NCI-H1417 treated with DMSO at 0.1 percent for 48 hours (cell line): ENCODE measurements around the gene DCBLD1.

Experiments
- DNase-seq: peaks from one replicate; lab custom pipeline; 2025; lab: John Stamatoyannopoulos, UW

DCBLD1 gene

DNA sequence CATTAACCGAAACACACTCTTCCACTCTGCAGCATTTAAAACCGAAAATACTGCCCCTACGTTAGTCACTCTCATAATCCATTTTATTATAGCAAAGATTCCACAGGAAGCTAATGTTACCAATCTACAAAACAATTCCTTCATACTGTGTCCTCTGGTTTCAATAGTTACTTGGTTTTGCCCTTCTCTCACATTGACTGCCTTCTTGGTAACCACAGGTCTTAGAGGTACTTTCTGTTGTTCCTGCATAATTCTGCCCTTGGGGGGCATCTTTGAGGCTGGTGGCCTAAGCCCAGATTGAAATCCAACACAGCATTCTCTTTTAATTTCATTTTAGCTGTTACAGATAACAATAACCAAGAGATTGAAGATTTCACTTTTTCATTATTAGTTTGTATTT is 9.8 kb upstream of the DCBLD1 start:
- DNase-seq: no peak

GRCh38 chr6:117473401-117473800 is 9.1 kb upstream of the DCBLD1 start:
- DNase-seq: no peak

GRCh38 chr6:117477988-117478852 is 4.3 kb upstream of the DCBLD1 start:
- DNase-seq: no peak

- no peak for DNase-seq
Observed at GRCh38 chr6:117478853-117479231, 3.6 kb upstream of the DCBLD1 start.

DNA sequence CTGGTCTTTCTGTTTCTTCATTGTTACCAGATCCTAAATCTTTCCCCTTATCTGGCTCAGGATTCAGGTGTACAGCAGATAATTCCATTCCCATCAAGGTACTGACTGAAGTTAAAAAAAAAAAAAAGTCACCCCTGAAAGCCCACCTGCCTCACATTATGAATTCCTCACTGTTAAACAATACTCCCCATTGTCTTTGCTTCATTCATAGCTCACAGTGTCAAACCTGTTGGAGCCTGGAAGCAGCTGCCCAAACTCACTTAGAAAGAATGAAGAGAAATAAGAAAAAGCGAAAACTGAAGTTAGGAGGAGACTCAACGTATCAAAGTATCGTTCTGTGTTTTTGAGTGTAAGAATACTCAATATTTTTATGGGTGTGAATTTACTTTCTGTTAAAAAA is 1.8 kb upstream of the DCBLD1 start:
- DNase-seq: no peak

DNA sequence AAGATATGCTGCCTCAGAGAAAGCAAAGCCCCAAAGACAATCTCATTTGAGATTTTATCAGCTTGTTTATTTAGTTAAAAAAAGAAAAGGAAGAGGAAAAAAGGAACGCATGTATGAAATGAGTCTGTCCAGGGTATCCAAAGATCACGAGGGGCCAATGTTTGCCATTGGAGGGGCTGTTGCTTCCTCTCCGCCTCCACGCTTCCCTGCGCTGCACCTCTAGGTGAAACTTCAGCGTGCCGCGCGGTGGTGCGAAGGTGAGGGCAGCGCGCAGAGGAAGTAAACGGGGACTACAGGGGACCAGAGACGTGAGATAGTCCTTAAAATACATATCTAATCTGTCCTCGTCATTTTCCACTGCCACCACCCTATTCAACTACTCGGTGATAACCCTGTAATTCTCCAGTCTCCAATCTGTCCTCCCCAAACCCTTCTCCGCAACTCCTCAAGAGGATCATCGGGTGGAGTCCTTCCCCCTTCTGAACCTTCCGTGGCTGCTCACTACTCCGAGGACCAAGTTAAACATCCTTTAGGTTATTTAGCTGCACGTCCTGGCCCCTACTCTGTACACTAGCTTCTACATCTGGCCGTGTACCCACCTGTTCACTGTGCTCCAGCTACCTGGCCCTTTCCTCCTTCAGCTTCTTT is 1.1 kb upstream of the DCBLD1 start:
- DNase-seq: no peak

- no peak for DNase-seq
Observed at GRCh38 chr6:117481926-117482239, 591 bp upstream of the DCBLD1 start.

DNA sequence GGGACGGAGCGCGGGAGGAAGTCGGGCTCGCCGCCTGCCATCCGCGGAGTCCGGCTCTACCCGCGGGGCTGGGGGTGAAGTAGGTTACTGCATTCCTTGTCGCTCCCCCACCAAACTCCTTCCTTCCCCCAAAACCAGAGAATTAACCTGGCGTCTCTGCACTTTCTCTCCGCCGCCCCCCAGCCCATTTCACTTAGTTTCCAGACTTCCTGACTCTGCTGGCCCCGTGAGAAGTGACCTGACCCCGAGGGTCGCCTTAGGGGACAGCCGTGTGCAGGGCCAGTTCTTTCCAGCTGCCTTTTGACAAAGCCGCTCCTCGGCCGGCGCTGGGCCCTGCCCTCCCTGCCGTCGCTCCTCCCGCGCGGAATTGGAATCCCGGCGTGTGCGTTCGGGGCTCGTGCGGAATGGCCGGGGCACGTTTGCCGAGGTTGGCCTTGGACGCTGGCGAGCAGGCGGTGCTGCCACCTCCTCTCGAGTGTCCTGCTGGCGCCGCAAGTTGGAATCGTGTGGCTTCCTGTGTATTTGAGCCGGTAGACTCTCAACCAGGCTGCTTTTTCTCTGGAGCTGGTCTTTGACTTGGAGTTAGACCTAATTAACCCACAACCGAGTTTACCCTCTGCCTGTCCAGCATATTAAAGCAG is 650 bp downstream of the DCBLD1 start:
- DNase-seq: no peak

- no peak for DNase-seq
Observed at GRCh38 chr6:117483645-117484016, 1.2 kb downstream of the DCBLD1 start.

DNA sequence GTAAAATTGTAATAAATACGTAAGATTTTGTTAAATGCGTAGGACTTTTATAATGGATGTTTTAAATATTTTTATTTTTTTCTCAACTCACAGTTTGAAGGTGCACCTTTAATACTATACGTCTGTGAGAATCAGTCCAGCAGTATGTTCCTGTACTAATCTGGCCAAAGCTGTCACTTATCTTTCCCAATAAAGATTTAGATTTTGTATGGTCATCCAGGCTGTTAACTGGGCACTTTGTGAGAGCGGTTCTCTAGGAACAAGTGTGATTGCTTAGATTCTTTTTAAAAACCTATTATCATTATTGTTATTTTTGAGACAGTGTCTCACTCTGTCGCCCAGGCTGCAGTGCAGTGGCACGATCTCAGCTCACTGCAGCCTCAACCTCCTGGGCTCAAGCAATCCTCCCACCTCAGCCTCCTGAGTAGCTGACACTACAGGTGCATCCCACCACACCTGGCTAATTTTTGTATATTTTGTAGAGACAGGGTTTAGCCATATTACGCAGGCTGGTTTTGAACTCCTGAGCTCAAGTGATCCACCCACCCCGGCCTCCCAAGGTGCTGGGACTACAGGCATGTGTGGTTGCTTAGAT is 1.7 kb downstream of the DCBLD1 start:
- DNase-seq: no peak

DNA sequence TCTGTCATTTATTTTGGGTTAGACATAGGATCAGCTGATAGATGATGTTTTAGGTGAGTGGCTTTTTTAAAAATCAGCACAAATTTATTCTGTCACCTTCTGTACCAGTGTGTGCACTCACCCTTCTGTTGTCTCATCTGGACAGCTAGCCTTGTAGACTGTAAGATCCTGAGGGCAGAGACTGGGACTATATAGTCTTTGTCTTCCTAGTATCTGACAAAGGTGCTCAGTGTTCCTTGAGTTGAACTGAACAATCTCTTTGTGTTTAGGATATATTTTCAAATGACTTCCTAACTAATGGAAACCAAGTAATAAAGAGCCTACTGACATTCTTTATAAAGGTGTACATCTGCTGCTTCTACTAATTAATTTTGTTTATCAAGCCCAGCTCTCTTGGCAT is 3.0 kb downstream of the DCBLD1 start:
- DNase-seq: no peak

DNA sequence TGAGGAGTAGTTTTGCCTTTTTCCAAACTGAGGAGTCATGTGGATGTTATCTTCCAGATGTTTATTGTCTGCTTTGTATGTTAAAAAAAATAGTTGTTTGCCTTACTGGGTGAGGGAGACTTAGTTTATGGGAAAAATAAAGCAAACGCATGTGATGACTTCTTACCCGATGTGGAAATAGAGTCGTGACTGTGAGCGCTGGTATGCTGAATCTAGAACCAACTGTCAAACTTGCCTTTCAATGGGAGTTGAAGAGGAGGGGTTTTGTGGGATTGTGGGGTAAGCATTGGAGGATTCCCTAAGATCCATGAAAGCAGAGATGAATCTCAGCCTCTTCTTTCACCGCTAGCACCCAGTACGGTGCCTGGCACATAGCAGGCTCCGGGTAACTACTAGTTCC is 5.3 kb downstream of the DCBLD1 start:
- DNase-seq: no peak

DNA sequence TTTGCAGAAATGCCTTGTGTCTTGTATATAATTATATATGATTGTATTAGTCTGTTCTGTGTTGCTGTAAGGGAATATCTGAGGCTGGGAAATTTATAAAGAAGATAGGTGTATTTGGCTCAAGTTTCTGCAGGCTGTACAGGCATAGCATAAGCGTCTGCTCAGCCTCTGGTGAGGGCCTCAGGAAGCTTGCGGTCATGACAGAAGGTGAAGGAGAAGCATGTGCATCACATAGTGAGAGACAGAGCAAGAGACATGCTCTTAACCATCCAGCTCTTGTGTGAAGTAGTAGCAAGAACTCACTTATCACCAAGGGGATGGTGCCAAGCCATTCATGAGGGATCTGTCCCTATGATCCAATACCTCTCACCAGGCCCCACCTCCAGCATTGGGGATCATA is 6.5 kb downstream of the DCBLD1 start:
- no peak for DNase-seq

DNA sequence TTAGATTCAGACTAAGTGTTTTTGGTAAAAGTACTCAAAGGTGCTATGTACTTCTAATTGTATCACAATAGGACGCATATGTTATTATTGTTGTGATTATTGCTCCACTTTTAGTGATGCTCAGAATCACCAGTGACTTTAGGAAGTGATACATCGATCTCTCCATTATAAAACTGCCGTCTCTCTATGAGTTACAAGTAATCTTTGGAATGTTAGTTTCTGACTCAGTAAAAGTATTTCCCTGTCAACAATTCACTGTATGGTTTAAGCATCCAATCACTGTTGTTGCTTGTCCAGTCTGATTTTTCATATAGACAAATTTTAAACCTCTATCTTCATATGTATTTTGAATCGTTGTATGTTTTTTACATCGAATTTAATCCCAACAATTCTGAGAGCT is 9.4 kb downstream of the DCBLD1 start:
- DNase-seq: no peak

- no peak for DNase-seq
Observed at GRCh38 chr6:117493470-117493869, 11.0 kb downstream of the DCBLD1 start.

GRCh38 chr6:117494283-117494682 is 11.8 kb downstream of the DCBLD1 start:
- DNase-seq: no peak

DNA sequence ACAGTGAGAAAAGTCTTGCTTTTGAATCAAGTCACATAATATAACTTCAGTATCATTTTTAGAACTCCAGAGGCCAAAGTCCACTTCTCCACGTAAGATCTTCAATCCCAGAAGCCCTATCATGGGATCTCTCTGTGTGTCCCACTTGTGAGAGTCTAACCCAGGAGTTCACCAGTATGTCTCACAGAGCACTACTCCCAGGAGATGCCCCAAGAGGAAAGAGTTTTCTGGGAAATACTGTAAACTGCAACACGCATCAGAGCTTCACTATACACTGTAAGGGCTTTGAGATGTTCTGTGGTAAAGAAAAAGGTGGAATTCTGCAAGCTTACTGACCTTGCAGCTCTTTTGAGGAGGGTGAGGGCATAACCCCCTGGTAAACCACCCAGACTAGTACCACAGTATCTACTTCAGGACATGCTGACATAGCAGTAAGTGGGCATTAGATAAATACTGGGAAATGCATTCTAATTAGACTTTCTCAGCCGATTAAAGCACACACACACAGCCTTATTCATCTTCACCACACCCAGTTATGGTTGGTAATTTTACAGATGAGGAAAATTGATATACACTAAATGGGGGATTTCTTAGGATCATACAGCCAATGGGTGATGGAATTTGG is 12.3 kb downstream of the DCBLD1 start:
- no peak for DNase-seq

- no peak for DNase-seq
Observed at GRCh38 chr6:117495425-117495824, 13.0 kb downstream of the DCBLD1 start.

- DNase-seq: no peak
Observed at GRCh38 chr6:117495869-117496268, 13.4 kb downstream of the DCBLD1 start.

- DNase-seq: no peak
Observed at GRCh38 chr6:117496383-117496990, 14.0 kb downstream of the DCBLD1 start.

- DNase-seq: no peak
Observed at GRCh38 chr6:117497237-117497636, 14.8 kb downstream of the DCBLD1 start.

DNA sequence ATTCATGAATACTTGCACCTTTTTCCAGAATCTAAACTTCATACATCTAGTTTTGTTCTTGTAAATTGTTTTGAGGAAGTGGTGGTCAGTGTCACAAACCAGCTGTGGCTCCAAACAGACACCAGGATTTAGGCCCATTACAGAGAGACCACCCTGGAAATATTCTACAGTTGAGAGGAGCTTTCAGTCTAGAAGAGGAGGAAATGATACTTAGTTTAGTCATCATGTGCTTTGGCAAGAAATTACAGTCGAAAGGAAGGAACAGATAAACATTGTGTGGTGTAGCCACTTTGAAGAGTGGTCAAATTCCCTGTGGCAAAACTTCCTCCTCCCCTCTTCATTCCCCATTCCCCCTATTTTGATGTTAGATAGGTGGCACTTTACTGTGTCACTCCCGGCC is 15.7 kb downstream of the DCBLD1 start:
- no peak for DNase-seq
